Measurements from ENCODE around the gene PRKCSH. TPM values are rescaled to one million over a fixed set of nuclear protein-coding genes. Genes with fewer than 3 reads are reported as not detected.
A peak's percentile ranks its signal among the peaks of the same experiment; 100 is the strongest.
"Not testable (repeated sequence)": the region's sequence is repeated elsewhere in the genome, so short reads cannot be mapped to it uniquely, and the experiment has no call there.

PRKCSH gene
- total RNA-seq, 1 donor from 2014 or later, result 396 TPM

DNA sequence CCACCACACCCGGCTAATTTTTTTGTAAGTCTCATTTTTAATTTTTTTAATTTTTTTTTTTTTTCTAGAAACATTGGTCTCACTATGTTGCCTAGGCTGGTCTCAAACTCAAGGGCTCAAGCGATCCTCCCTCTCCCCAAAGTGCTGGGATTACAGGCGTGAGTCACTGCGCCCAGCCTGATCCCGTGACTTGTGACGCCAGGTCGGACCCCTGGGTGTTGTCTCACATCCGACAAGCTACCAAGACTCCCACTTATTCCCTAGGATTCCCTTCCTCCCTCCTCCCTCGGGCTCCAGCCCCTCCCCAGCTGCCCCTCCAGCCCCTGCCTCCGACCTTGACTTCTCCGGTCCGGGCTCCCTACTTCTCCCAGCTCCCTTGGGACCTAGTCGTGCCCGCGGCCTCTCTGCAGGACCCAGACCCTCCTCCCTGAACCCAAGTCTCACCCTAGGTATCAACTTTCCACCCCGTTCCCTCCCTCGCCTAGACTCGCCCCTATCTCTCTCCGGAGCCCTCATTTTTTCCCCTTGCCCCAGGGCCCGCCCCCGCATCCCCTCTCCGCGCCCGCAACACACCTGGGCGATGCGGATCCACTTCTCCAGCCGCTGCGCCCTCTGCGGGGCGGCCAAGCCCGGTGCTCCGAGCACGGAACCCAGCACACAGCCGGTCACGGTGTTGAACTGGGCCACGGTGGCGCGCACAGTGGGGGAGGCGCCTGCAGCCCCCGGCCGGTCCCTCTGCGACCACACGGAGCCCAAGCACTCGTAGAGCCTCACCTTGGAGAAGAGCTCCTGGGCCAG lies 29.4 kb upstream of the PRKCSH start:
- H3K27ac Mint-ChIP-seq, result no peak overlapping the region
- no peak for DNase-seq (ENCODE audit: low spot score in 2 of 2, unreplicated experiment in 2 of 2)
- no peaks in the 10 kb centered on the region for H3K9me3 Mint-ChIP-seq
- TF ChIP-seq, protein P1, sequence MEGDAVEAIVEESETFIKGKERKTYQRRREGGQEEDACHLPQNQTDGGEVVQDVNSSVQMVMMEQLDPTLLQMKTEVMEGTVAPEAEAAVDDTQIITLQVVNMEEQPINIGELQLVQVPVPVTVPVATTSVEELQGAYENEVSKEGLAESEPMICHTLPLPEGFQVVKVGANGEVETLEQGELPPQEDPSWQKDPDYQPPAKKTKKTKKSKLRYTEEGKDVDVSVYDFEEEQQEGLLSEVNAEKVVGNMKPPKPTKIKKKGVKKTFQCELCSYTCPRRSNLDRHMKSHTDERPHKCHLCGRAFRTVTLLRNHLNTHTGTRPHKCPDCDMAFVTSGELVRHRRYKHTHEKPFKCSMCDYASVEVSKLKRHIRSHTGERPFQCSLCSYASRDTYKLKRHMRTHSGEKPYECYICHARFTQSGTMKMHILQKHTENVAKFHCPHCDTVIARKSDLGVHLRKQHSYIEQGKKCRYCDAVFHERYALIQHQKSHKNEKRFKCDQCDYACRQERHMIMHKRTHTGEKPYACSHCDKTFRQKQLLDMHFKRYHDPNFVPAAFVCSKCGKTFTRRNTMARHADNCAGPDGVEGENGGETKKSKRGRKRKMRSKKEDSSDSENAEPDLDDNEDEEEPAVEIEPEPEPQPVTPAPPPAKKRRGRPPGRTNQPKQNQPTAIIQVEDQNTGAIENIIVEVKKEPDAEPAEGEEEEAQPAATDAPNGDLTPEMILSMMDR (IDR thresholded peaks at IDR 0.05; ENCODE audit: unreplicated experiment), result no peak
- H3K4me1 Mint-ChIP-seq, result peaks cover 9% of the 10 kb centered on the region
- H3K36me3 Mint-ChIP-seq, result peaks cover 8% of the 10 kb centered on the region
- no peak overlapping the region for H3K4me3 Mint-ChIP-seq
- no peaks in the 10 kb centered on the region for H3K27me3 Mint-ChIP-seq (ENCODE audit: low read depth)

- H3K4me3 Mint-ChIP-seq; H3K9me3 Mint-ChIP-seq; H3K27ac Mint-ChIP-seq; DNase-seq (ENCODE audit: low spot score in 2 of 2, unreplicated experiment in 2 of 2); H3K36me3 Mint-ChIP-seq; H3K27me3 Mint-ChIP-seq (ENCODE audit: low read depth): not testable (repeated sequence)
- peaks cover 10% of the 10 kb centered on the region for H3K4me1 Mint-ChIP-seq
Measured at GRCh38 chr19:11406703-11407236, 28.7 kb upstream of the PRKCSH start.

GRCh38 chr19:11408591-11408990 lies 26.8 kb upstream of the PRKCSH start:
- H3K4me1 Mint-ChIP-seq, result peaks cover 10% of the 10 kb centered on the region
- H3K27me3 Mint-ChIP-seq (ENCODE audit: low read depth), result no peaks in the 10 kb centered on the region
- TF ChIP-seq, protein P1 (IDR thresholded peaks at IDR 0.05; ENCODE audit: unreplicated experiment), result no peak
- H3K27ac Mint-ChIP-seq, result peak overlapping the region; percentile 21
- no peaks in the 10 kb centered on the region for H3K9me3 Mint-ChIP-seq
- DNase-seq (ENCODE audit: low spot score in 2 of 2, unreplicated experiment in 2 of 2), result no peak
- H3K4me3 Mint-ChIP-seq, result no peak overlapping the region
- peaks cover 9% of the 10 kb centered on the region for H3K36me3 Mint-ChIP-seq

DNA sequence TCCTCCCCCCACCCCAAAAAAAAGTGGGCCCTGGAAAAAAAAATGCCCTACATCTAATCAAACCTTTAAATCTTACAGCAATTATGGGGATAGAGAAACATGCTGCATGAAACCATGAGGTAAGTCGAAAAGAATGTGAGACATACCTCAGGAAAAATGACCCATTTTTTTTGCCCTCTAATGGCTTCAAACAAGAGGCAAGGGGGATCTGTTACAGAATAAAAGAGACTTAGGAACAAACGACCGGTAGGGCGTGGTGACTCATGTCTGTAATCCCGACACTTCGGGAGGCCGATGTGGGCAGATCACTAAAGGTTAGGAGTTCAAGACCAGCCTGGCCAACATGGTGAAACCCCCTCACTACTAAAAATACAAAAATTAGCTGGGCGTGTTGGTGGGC lies 24.8 kb upstream of the PRKCSH start:
- peak overlapping the region; percentile 91 for H3K27ac Mint-ChIP-seq
- H3K4me1 Mint-ChIP-seq, result peaks cover 5% of the 10 kb centered on the region
- H3K9me3 Mint-ChIP-seq, result no peaks in the 10 kb centered on the region
- no peaks in the 10 kb centered on the region for H3K27me3 Mint-ChIP-seq (ENCODE audit: low read depth)
- peaks cover 7% of the 10 kb centered on the region for H3K36me3 Mint-ChIP-seq
- no peak for DNase-seq (ENCODE audit: low spot score in 2 of 2, unreplicated experiment in 2 of 2)
- H3K4me3 Mint-ChIP-seq, result no peak overlapping the region
- TF ChIP-seq, protein P1 (IDR thresholded peaks at IDR 0.05; ENCODE audit: unreplicated experiment), result no peak

DNA sequence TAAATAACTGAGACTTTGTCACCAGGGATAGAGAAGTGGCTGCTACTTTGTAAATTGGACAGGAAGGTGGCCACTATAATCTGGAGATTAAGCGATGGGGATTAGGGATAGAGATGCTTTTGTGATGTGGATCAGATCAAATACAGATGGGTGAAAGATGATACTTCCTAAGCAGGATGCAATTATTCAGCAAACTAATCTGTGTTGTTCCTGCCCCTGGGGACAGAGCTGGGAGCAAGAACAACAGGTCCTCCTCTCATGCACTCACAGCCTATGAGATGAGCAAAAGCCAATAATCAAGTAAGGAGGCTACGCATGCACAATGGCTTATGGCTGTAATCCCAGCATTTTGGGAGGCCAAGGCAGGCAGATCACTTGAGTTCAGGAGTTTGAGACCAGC lies 20.9 kb upstream of the PRKCSH start:
- no peak for DNase-seq (ENCODE audit: low spot score in 2 of 2, unreplicated experiment in 2 of 2)
- Mint-ChIP-seq H3K36me3 (peaks cover 7% of the 10 kb centered on the region), H3K4me1 (peaks cover 16% of the 10 kb centered on the region), H3K4me3 (no peak overlapping the region), H3K27me3 (ENCODE audit: low read depth) (peaks cover 29% of the 10 kb centered on the region), H3K9me3 (no peaks in the 10 kb centered on the region), H3K27ac (no peak overlapping the region)
- TF ChIP-seq, protein P1 (IDR thresholded peaks at IDR 0.05; ENCODE audit: unreplicated experiment), result no peak

GRCh38 chr19:11416346-11417052 lies 18.9 kb upstream of the PRKCSH start:
- Mint-ChIP-seq H3K36me3 (peaks cover 1% of the 10 kb centered on the region), H3K27me3 (ENCODE audit: low read depth) (peaks cover 42% of the 10 kb centered on the region), H3K4me3 (peak overlapping the region; percentile 11), H3K4me1 (peaks cover 23% of the 10 kb centered on the region), H3K27ac (no peak overlapping the region), H3K9me3 (no peaks in the 10 kb centered on the region)
- TF ChIP-seq, protein P1 (IDR thresholded peaks at IDR 0.05; ENCODE audit: unreplicated experiment), result no peak
- no peak for DNase-seq (ENCODE audit: low spot score in 2 of 2, unreplicated experiment in 2 of 2)

All from mesothelial cell of epicardium (in vitro differentiated cells).